GM18909 (cell line): ENCODE data around the gene SCAP.
A peak's percentile ranks its signal among the peaks of the same experiment; 100 is the strongest.
"Not testable (repeated sequence)": the region's sequence is repeated elsewhere in the genome, so short reads cannot be mapped to it uniquely, and the experiment has no call there.

Experiments
- ATAC-seq: cut with Tn5 transposase; IDR thresholded peaks from one replicate; pipeline ENCODE4 v1.9.1; 2021; ENCODE audit warnings: mild to moderate bottlenecking; ENCODE audit not compliant: unreplicated experiment, poor library complexity

Gene SCAP

DNA sequence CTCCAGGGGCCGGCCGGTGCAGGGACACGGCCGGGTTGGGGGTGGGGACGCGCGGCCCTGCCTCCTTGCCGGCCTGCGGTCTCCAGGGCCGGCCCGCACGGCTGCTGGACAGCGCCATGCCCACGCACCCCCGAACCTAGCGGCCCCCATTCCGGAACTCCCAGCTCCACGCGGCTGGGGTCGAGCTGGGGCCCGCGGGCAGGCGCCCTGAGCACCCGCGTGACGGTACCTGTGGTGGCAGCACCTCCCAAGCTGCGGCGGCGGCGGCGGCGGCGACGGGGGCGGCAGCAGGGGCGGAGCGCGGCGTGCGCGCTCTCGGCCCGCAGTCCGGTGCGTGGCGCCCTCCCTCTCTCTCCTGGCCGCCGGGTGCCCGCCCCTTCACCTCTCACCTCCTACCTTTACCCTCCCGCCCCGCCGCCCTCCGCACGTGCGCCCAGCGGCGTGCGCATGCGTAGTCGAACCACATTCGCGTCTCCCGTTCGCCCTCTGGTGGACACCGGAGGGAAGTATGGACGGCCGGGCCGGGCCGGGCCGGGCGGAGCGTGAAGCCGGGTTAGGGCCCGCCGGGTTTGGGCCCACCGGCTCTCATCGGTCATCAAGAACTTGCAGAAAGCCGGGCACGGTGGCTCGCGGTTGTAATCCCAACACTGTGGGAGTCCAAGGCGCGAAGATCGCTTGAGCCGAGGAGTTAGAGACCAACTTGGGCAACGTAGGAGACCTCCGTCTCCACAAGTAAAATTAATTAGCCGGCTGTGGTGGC lies at the start of gene SCAP:
Gene SCAP, minus strand, starts transcription at position 372 of the 760 bp plus-strand sequence. CDS start 32,948 bp downstream, outside the sequence.
- ATAC-seq: peak; percentile 89

DNA sequence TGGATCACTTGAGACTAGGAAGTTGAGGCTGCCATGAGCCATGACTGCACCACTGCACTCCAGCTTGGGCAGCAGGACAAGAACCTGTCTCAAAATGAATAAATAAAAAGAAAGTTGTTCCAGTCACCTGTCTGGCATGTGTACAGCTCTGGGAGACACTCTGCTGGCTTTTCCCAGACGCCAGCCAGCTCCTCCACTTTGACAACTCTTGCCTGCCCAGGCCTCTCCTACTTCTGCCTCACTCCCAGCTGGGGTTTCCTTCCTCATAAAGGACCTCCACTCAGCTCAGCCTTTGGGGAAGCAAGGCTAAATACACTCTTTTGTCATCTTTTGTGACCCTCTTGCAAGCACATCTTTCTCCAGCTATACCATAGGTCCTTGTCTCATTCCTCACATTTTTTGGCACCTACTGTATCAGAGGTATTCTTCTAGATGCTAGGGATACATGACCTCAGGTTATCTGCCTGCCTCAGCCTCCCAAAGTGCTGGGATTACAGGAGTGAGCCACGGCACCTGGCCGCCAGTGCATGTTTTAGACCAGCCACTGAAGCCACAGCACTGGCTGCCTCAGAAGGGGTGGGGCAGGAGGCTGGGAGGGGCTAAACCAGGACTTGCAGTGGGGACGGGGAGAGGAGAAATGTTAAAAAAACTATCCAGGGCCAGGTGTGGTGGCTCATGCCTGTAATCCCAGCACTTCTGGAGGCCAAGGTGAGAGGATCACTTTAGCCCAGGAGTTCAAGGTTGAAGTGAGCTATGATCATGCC lies 47.8 kb upstream of the SCAP start:
- no peak for ATAC-seq

DNA sequence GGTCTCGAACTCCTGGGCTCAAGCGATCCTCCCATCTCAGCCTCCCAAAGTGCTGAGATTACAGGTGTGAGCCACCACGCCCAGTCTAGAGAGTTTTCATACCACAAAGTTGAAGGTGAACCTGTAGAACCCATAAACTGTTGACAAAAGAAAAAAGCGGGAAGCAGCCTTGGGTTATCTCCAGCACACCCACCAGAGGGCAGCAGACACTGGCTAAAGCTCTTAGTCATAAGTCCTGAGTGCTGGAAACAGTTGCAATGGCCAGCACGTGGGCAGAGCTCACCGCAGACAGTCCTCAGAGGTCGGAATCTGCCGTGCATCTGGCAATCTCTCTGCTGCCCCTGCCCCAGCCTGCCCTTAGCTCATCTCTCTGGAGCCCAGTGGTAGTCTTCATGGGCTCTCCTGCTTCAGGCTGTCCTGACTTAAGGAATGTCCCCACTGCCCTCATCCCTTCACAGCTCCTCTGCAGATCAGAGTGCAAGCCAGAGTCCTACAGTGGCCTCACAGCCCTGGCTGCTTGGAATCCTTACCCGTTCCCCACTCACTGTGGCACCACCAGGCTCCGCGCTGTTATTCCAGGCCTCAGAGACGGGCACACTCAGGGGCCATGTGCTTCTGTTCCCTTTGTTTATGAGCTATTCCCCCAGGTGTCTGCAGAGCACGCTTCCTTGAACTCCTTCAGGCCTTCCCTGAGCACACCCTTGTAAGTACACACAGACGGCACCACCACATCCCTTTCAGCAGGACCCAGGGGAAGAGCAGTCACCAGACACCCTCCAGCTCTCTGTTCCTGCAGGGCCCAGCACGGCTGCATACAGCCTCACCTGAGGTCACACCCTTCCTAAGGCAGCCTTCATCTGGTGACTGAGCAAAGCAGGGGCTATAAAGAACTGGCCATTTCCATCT lies 46.6 kb upstream of the SCAP start:
- peak; percentile 67 for ATAC-seq

DNA sequence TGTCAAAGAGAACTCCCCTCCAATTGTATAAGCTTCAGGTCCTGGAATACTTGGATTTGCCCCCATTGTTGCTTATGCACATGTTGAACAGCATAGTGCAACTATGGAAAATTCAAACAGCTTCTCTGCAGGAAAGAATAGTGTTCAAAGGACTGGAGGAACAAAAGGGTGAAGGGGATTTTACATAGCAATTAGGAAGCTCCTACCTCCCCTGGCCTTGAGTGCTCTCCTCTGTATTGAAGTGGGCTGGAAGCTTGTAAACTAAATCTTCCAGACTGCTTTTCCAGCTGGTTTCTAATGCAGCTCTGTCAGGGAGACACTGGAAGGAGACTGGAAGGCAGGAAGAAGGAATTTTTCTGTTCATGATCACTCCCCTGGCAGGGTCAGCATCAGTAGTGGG lies 45.0 kb upstream of the SCAP start:
- no peak for ATAC-seq

DNA sequence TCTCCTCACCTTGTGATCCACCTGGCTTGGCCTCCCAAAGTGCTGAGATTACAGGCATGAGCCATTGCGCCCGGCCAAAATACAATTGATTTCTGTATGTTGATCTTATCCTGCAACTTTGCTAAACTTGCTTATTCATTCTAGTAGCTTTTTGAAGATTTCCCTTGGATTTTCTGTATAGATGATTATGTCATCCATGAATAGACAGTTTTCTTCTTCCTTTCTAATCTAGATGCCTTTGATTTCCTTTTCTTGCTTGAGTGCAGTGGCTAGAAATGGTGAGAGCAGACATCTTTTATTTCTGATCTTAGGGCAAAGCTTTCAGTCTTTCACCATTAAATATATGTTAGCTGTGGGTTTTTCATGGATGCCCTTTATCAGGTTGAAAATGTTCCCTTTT lies 42.2 kb upstream of the SCAP start:
- no peak for ATAC-seq

DNA sequence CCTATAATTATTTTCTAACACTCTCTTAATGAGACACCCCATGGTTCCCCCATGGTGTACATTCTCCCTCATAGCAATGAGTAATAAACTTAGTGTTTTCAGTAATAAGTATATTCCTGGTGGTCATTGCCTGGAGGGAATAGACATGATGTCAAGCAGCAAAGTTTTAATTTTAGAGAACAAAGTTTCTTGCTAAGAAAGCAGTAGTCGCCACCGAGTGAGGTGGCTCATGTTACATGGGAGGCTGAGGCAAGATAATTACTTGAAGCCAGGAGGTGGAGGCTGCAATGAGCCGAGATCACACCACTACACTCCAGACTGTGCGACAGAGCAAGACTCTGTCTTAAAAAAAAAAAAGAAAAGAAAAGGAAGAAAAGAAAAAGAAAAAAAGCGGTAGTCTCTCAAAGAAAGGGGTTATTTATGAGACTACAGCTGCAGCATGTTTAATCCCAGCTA lies 40.2 kb upstream of the SCAP start:
- no peak for ATAC-seq

DNA sequence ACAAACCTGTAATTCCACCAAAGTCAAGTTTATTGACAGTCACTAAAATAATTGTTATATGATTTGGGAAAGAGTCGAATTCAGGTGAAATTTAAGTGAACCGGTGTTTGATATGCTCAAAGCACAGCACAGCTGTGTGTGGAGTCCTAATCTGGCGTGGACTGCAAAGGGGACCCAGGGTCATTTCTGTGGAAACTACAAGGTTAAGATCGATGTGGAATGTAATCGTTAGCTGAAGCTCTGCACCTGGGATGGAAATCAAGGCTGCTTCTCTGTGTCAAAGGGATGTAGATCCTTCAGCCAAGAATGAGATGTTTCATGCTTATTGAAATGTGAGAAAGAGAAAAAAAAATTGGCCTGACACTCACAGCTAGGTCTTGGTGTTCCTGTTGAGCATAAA lies 39.4 kb upstream of the SCAP start:
- no peak for ATAC-seq

DNA sequence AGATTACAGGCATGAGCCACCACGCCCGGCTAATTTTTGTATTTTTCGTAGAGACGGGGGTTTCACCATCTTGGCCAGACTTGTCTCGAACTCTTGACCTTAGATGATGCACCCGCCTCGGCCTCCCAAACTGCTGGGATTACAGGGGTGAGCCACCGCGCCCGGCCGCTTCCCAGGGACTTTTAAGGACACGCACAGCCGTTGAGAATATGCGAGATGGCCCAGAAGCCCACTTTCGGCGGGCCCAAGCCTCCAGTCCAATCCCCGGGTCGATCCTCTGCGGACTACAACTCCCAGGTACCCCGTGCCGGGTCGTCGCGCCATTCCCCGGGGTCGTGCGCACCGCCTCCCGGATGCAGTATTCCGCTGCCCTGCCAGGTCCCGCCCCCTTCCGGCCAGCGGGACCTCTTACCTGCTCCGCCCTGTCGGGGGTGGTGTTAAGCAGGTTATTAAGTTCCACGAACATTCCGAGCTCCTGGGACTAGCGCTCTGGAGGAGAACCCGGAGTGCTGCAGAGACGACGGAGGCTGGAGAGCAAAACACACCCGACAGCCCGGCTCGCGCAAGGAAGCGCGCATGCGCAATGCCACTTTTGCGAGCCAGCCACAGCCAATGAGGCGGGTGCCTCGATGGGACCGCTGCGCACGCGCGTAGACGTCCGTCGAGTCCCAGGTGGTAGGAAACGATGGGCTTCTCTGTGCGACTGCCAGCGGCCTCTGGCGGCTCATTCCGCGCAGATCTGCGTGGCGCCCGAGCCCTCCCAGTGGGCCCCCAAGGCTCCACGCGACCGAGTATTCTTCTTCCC lies 37.6 kb upstream of the SCAP start, which contains the start of gene ELP6:
Gene ELP6, minus strand, starts transcription at position 588 of the 805 bp plus-strand sequence. Its CDS starts 122 bp downstream, at position 466.
- peak; percentile 91 for ATAC-seq

DNA sequence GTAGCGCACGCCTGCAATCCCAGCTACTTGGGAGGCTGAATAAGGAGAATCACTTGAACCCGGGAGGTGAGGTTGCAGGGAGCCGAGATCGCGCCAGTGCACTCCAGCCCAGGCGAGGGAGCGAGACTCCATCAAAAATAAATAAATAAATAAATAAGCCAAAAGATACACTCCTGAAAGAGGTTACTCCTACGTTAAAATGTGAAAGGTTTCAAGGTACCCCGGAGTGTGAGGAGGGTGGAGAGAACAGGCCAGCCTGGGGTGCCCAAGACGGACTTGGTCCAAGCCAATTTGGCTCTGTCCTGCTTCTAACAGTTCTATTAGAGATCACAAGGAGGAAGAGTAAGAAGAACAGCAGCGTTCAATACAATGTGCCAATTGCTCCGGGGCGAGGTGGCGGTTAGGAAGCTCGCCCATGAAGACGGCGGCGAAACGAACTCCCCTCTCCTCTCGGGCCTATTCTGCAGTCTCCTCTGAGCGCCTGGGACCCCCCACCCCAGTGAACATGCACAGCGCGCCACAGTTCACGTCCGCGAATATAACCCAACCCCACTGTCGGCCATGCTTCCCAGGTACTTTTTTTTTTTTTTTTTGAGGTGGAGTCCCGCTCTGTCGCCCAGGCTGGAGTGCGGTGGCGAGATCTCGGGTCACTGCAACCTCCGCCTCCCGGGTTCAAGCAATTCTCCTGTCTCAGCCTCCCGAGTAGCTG lies 36.8 kb upstream of the SCAP start:
- no peak for ATAC-seq

DNA sequence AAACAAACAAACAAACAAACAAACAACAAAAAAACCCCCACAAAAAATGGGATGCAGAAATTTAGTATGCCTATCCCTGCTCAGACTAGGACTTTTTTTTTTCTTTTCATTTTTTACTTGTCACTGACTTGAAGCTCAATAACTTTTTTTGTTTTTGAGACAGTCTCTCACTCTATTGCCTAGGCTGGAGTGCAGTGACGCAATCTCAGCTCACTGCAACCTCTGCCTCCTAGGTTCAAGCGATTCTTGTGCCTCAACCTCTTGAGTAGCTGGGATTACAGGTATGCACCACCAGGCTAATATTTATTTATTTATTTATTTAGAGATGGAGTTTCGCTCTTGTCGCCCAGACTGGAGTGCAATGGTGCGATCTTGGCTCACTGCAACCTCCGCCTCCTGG lies 29.5 kb upstream of the SCAP start:
- not testable (repeated sequence) for ATAC-seq

DNA sequence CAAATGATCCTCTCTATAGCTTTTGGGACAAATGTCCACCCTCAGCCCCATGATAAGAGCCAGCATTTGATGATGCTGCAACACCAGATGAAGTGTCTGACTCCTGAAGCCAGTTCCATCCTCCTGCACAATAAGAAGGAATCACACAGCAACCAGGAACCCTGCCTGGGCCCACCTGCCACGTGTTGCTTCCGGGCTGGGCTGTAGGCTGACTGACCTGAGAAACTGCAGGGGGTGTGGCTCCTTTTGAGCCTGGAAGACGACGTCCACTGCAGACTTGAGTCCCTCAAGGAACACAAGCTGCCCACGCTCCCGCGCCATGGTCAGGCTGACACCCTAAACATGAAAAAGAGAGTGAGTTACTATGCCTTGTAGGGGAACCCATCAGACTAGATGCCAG lies 28.4 kb upstream of the SCAP start:
- no peak for ATAC-seq

DNA sequence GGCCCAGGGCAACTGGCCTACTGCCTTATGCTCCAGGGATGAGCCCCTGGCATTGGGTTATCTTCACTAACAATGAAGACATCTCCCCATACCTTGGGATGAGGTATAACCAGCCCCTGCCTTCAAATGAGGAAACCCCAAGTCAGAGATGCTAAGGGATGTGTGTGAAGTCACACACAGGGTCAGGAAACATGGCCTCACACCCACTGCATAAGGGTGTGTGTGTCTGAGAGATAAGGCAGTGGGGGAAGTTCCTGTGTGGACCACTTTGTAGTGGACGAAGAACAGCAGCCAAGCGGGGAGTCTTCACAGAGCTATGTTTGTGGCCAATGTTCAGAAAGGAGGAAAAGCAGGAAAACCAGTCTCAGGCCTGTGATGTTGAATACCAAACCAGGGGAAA lies 27.3 kb upstream of the SCAP start:
- ATAC-seq: no peak

DNA sequence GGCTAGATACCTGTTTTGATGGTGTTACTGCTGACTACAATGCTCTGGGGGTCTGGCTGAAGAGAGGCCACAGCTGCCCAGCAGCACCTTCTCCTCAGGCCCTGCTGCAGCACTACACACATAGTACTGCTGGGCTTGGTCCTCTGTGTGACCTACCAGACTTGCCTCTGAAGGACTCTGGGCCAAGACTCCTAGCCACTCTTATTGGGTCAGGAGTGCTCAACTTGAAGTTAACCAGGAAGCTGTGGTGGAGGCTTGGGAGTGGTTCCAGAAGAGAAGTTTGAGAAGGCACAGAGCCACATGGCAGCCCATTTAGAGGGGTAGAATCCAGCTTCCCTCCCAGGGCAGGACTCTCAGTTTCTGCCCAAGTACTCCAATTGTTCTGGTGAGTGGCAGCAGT lies 21.2 kb upstream of the SCAP start:
- ATAC-seq: no peak

DNA sequence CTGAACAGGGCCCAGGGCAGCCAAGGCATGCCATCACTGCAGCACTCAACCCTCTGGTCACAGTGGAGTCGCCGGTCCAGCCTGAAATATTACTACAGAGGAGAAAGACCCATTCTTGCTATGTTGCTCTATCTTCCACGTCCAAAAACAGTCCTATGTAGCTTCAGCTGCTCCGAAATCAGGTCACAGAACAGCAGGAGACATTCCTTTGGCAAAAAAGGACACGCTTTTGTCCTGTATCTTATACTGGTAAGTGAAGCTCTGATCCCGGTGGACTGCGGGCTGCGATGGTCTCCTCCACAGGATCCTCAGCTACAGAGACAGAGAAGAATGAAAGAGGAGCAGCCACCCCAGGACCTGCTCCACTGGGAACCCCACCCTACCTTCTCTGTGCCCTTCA lies 20.1 kb upstream of the SCAP start:
- no peak for ATAC-seq

DNA sequence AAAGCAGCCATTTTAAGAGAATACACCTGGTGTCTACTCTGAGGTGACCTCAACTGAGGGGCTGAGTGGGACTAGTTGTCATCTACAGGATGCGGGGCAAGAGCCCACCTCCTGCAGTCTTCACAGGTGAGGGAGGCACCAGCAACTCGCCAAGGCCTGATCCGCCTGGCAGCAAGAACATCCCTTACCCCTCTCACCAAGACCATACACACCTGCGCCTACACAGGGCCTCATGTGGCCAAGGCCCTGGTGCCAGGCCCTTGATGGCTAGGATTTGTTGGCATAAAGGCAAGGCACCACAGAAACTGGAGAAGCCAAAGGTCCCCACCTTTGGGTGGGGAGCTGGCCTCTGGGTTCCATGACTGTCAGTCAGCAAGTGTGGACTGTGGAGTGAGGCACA lies 19.4 kb upstream of the SCAP start:
- no peak for ATAC-seq

DNA sequence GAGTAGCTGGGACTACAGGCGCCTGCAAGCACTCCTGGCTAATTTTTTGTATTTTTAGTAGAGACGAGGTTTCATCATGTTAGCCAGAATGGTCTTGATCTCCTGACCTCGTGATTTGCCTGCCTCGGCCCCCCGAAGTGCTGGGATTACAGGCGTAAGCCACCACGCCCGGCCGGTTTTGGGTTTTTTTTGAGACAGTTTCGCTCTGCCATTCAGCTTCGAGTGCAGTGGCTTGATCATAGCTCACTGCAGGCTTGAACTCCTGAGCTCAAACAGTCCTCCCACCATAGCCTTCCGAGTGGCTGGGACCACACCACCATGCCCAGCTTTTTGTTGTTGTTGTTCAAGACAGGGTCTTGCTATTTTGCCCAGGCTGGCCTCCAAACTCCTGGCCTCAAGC lies 16.0 kb upstream of the SCAP start:
- no peak for ATAC-seq

DNA sequence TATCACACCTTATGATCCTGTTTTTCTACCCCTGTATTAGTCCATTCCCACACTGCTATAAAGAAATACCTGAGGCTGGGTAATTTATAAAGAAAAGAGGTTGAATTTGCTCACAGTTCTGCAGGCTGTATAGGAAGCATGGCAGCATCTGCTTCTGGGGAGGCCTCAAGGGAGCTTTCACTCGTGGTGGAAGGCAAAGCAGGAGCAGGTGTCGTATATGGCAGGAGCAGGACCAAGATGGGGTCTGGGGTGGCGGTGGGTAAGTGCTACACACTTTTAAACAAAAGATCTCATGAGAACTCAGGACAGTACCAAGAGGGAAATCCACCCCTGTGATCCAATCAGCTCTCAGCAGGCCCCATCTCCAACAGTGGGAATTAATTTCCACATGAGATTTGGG lies 15.4 kb upstream of the SCAP start:
- no peak for ATAC-seq

DNA sequence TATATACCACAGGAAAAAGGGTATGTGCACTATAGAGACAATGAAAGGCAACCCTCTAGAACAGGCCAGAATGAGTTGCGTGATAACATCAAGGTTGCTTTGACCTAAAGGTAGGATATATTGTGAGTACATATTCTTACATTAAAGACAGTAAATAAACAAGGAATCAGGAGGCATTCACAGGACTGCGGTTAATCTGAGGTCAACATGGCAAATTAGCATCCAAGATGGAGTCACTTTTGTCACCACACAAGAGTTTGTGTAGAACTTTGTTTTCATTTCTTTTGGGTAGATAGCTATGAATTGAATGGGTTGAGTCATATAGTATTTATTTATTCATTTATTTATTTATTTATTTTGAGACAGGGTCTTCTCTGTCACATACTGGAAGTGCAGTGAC lies 11.5 kb upstream of the SCAP start:
- ATAC-seq: no peak

DNA sequence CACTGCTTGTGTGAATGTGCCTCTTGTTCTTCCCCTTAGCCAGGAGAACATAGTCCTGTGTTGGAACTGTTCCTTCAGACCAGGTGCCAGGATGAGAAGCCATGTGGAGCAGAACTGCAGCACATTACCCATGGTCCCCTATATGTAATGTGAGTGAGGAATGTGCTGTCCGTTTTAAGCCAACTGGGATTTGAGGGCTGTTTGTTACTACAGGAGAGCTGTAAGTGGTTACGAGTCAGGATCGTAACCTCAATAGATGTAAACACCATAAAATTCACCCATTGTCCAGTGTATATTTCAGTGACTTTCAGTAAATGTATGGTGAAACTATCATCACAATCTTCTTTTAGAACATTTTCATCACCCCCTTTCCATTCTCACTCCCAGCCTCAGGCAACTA lies 10.1 kb upstream of the SCAP start:
- no peak for ATAC-seq
